Stimulated activated memory B cell treated with anti-CD40 and anti-IgM and Interleukin-4, amounts not matched to agents 10 μg/mL and 1 μg/mL and 100 μg/mL, for 72 hours (primary cell): ENCODE data around the gene LENG9.

Experiments
- ATAC-seq: fragments of 150-1000 bp; cut with Tn5 transposase; 2 replicates; pipeline ENCODE4 v1.10.0; 2021
- H3K27ac Mint-ChIP-seq: one replicate; pipeline ENCODE4 v1.8.0; 2022; ENCODE audit warnings: mild to moderate bottlenecking, mixed read lengths
- H3K27me3 Mint-ChIP-seq: one replicate; pipeline ENCODE4 v1.8.0; 2022; ENCODE audit warnings: mixed read lengths
- H3K36me3 Mint-ChIP-seq: one replicate; pipeline ENCODE4 v1.8.0; 2022; ENCODE audit warnings: mixed read lengths
- H3K4me1 Mint-ChIP-seq: one replicate; pipeline ENCODE4 v1.8.0; 2022; ENCODE audit warnings: mixed read lengths
- H3K4me3 Mint-ChIP-seq: one replicate; pipeline ENCODE4 v1.8.0; 2022; ENCODE audit warnings: mild to moderate bottlenecking, moderate library complexity, mixed read lengths
- H3K9me3 Mint-ChIP-seq: one replicate; pipeline ENCODE4 v1.8.0; 2022; ENCODE audit warnings: mixed read lengths

LENG9 gene

GRCh38 chr19:54415901-54416673 is 47.5 kb downstream of the LENG9 start:
- Mint-ChIP-seq H3K4me3 (no peak overlapping the region), H3K4me1 (peaks cover 11% of the 10 kb centered on the region), H3K27ac (no peak overlapping the region), H3K27me3 (peaks cover 61% of the 10 kb centered on the region), H3K36me3 (peaks cover 6% of the 10 kb centered on the region), H3K9me3 (peaks cover 16% of the 10 kb centered on the region)
- ATAC-seq, result no peak

GRCh38 chr19:54415208-54415900 is 48.2 kb downstream of the LENG9 start, which contains the start of gene TTYH1:
TSS of gene TTYH1 (plus strand) at chr19:54415464. CDS start at chr19:54415553, 89 bp downstream.
- no peak within 1 kb of the TSS for H3K27ac Mint-ChIP-seq
- H3K9me3 Mint-ChIP-seq, result peaks cover 16% of the 10 kb centered on the region

GRCh38 chr19:54414156-54414555 is 49.4 kb downstream of the LENG9 start:
- Mint-ChIP-seq H3K36me3 (peaks cover 6% of the 10 kb centered on the region), H3K4me1 (peaks cover 11% of the 10 kb centered on the region), H3K4me3 (no peak overlapping the region), H3K27me3 (peaks cover 61% of the 10 kb centered on the region), H3K27ac (no peak overlapping the region), H3K9me3 (peaks cover 16% of the 10 kb centered on the region)
- no peak for ATAC-seq

More at GRCh38 chr19:54415208-54415900, 48.2 kb downstream of the LENG9 start, which contains the start of gene TTYH1:
- Mint-ChIP-seq H3K36me3 (peaks cover 6% of the 10 kb centered on the region), H3K4me3 (no peak within 1 kb of the TSS), H3K27me3 (peaks cover 68% of the 10 kb centered on the region), H3K4me1 (peaks cover 11% of the 10 kb centered on the region)
- no peak for ATAC-seq

- no peak overlapping the region for H3K27ac Mint-ChIP-seq
- peaks cover 6% of the 10 kb centered on the region for H3K36me3 Mint-ChIP-seq
Measured at GRCh38 chr19:54412877-54413276, 50.7 kb downstream of the LENG9 start.

More at GRCh38 chr19:54412877-54413276, 50.7 kb downstream of the LENG9 start:
- ATAC-seq, result no peak
- Mint-ChIP-seq H3K9me3 (peaks cover 19% of the 10 kb centered on the region), H3K4me3 (no peak overlapping the region), H3K4me1 (peaks cover 4% of the 10 kb centered on the region), H3K27me3 (peaks cover 52% of the 10 kb centered on the region)
